Adrenal gland (tissue), 5 donors: ENCODE data around the gene ZSCAN18.

Source experiments
- POLR2A ChIP-seq, 2 donors: fragments of 450-650 bp; IDR thresholded peaks; one replicate each; pipeline ENCODE4 v1.6.1; 2017; ENCODE audit warnings: antibody characterized with exemption in 2 of 2, mild to moderate bottlenecking in 2 of 2, moderate library complexity in 1 of 2
- TF ChIP-seq, protein P1 (sequence below), 6 experiments: fragments of 450-650 bp in 4 of 6; fragments of 200-600 bp in 2 of 6; sonication (generic) in 1 of 6; IDR thresholded peaks; 1 replicate in 5 of 6; 2 replicates in 1 of 6; pipeline versions ENCODE4 v1.5.1 to v1.8.0; 2016 to 2021; ENCODE audit warnings: antibody characterized with exemption in 6 of 6, mild to moderate bottlenecking in 2 of 6, moderate library complexity in 1 of 6
- donor health status: DM: no; HTN: no; CAD: no.

DNA sequence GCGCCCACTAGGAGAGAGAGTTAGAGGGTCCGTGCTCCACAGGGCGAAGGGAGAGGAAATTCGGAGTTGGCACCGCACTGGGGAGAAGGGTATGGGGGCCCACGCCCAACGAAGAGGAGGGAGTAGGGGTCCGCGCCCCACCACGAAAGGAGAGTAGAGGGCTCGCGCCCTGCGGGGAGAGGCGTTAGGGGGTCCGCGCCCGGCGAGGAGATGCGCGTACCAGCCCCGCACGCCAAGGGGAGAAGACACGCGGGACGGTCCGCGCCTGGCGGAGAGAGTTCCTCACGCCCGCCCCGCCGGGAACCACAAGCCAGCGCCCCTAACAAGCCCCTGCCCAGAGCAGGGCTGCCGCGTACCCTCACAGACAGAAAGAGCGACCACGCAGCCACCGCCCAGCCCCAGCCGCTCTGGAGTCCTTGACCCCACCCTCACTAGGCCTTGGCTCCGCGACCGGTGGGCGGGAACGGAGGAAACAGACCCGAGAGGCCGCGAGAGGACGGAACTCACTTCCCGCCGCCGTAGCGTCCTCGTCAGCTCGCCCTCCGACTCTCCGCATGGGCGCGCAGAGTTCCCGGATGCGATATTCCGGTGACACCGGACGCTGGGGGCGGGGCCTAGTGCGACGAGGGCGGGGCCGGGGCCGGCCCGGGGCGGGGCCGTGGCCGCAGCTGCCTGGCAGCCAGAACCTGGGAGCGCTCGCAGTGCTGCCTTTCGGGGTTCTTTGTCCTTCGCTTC is 20.0 kb upstream of the ZSCAN18 start:
- TF ChIP-seq, protein P1, sequence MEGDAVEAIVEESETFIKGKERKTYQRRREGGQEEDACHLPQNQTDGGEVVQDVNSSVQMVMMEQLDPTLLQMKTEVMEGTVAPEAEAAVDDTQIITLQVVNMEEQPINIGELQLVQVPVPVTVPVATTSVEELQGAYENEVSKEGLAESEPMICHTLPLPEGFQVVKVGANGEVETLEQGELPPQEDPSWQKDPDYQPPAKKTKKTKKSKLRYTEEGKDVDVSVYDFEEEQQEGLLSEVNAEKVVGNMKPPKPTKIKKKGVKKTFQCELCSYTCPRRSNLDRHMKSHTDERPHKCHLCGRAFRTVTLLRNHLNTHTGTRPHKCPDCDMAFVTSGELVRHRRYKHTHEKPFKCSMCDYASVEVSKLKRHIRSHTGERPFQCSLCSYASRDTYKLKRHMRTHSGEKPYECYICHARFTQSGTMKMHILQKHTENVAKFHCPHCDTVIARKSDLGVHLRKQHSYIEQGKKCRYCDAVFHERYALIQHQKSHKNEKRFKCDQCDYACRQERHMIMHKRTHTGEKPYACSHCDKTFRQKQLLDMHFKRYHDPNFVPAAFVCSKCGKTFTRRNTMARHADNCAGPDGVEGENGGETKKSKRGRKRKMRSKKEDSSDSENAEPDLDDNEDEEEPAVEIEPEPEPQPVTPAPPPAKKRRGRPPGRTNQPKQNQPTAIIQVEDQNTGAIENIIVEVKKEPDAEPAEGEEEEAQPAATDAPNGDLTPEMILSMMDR (IDR thresholded peaks at IDR 0.05): no peak
- TF ChIP-seq POLR2A (IDR thresholded peaks at IDR 0.05): no peak
